ENCODE results near the gene SPACDR.
"Not testable (repeated sequence)": the region's sequence is repeated elsewhere in the genome, so short reads cannot be mapped to it uniquely, and the experiment has no call there.

SPACDR gene

GRCh38 chr7:100457033-100457432 lies 7.0 kb downstream of the SPACDR start:
- TF ChIP-seq CTCF (IDR thresholded peaks at IDR 0.05; ENCODE audit: low read depth, low read length): no peak
- no peak overlapping the region for H3K4me3 ChIP-seq (ENCODE audit: low read depth, low read length)

GRCh38 chr7:100456562-100456961 lies 7.5 kb downstream of the SPACDR start:
- TF ChIP-seq CTCF (IDR thresholded peaks at IDR 0.05; ENCODE audit: low read depth, low read length): no peak
- H3K4me3 ChIP-seq (ENCODE audit: low read depth, low read length): no peak overlapping the region

GRCh38 chr7:100455206-100455605 lies 8.9 kb downstream of the SPACDR start:
- TF ChIP-seq CTCF (IDR thresholded peaks at IDR 0.05; ENCODE audit: low read depth, low read length): no peak
- no peak overlapping the region for H3K4me3 ChIP-seq (ENCODE audit: low read depth, low read length)

- H3K4me3 ChIP-seq (ENCODE audit: low read depth, low read length): not testable (repeated sequence)
These were observed 10.2 kb downstream of the SPACDR start for GRCh38 chr7:100453854-100454253.

GRCh38 chr7:100452513-100452912 lies 11.5 kb downstream of the SPACDR start:
- no peak for TF ChIP-seq CTCF (IDR thresholded peaks at IDR 0.05; ENCODE audit: low read depth, low read length)
- no peak overlapping the region for H3K4me3 ChIP-seq (ENCODE audit: low read depth, low read length)

GRCh38 chr7:100449190-100449795 lies 14.8 kb downstream of the SPACDR start:
- no peak for TF ChIP-seq CTCF (IDR thresholded peaks at IDR 0.05; ENCODE audit: low read depth, low read length)
- no peak overlapping the region for H3K4me3 ChIP-seq (ENCODE audit: low read depth, low read length)

GRCh38 chr7:100447363-100447762 lies 16.7 kb downstream of the SPACDR start:
- H3K4me3 ChIP-seq (ENCODE audit: low read depth, low read length): not testable (repeated sequence)

GRCh38 chr7:100446040-100446439 lies 18.0 kb downstream of the SPACDR start:
- H3K4me3 ChIP-seq (ENCODE audit: low read depth, low read length): no peak overlapping the region
- TF ChIP-seq CTCF (IDR thresholded peaks at IDR 0.05; ENCODE audit: low read depth, low read length): no peak
